Esophagus squamous epithelium (tissue), 4 donors: ENCODE results near the gene ACSL5.
"Not testable (repeated sequence)": the region's sequence is repeated elsewhere in the genome, so short reads cannot be mapped to it uniquely, and the experiment has no call there.

ENCODE experiments used
- POLR2A ChIP-seq, 4 donors: fragments of 450-650 bp; IDR thresholded peaks; one replicate each; pipeline ENCODE4 v1.6.1; 2017; ENCODE audit warnings: antibody characterized with exemption in 4 of 4, mild to moderate bottlenecking in 4 of 4, moderate library complexity in 3 of 4
- TF ChIP-seq, protein P1 (sequence below), 6 experiments: fragments of 450-650 bp in 4 of 6; fragments of 200-600 bp in 2 of 6; sonication (generic) in 2 of 6; IDR thresholded peaks; one replicate each; pipeline ENCODE4 v1.5.1; 2016 to 2019; ENCODE audit warnings: antibody characterized with exemption in 6 of 6, mild to moderate bottlenecking in 4 of 6, moderate library complexity in 4 of 6

DNA sequence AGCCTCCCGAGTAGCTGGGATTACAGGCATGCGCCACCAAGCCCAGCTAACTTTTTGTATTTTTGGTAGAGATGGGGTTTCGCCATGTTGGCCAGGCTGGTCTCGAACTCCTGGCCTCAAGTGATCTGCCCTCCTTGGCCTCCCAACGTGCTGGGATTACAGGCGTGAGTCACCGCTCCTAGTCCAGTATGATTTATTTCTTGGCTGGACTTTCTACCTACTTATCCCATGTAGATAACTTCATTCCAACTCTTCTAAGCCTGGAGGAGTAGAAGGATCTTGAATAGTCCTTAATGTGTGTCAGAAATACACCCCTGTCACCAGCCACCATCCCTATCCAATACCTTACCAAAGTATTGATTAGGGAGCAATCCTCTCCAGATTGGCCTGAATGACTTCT lies 14.1 kb downstream of the ACSL5 start:
- TF ChIP-seq, protein P1, sequence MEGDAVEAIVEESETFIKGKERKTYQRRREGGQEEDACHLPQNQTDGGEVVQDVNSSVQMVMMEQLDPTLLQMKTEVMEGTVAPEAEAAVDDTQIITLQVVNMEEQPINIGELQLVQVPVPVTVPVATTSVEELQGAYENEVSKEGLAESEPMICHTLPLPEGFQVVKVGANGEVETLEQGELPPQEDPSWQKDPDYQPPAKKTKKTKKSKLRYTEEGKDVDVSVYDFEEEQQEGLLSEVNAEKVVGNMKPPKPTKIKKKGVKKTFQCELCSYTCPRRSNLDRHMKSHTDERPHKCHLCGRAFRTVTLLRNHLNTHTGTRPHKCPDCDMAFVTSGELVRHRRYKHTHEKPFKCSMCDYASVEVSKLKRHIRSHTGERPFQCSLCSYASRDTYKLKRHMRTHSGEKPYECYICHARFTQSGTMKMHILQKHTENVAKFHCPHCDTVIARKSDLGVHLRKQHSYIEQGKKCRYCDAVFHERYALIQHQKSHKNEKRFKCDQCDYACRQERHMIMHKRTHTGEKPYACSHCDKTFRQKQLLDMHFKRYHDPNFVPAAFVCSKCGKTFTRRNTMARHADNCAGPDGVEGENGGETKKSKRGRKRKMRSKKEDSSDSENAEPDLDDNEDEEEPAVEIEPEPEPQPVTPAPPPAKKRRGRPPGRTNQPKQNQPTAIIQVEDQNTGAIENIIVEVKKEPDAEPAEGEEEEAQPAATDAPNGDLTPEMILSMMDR (IDR thresholded peaks at IDR 0.05) = not testable (repeated sequence)
- TF ChIP-seq POLR2A (IDR thresholded peaks at IDR 0.05) = not testable (repeated sequence)
